AG08396 (cell line): ENCODE data around the gene ACIN1.

Experiments used
- DNase-seq: peaks from one replicate; pipeline ENCODE4 v3.0.0; 2012; ENCODE audit warnings: low spot score, mixed read lengths

The ACIN1 gene

DNA sequence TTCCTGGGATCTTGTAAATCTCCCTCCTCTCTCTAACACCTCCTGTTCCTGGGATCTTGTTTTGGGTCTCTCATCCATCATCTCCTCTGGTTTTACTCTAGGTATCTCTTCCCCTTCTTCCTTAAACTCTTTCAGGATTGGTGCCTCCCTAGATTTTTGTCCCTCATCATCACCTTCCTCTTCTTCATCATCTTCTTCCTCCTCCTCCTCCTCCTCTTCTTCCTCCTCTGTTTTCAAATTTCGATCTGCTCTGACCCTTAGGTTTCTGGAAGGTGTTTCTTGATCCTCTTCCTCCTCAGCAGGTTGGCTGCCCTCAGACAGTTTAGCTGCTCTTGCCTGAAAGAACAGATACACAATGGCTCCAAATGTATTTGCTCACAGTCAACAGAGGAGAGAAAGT lies 14.5 kb downstream of the ACIN1 start:
- no peak for DNase-seq

DNA sequence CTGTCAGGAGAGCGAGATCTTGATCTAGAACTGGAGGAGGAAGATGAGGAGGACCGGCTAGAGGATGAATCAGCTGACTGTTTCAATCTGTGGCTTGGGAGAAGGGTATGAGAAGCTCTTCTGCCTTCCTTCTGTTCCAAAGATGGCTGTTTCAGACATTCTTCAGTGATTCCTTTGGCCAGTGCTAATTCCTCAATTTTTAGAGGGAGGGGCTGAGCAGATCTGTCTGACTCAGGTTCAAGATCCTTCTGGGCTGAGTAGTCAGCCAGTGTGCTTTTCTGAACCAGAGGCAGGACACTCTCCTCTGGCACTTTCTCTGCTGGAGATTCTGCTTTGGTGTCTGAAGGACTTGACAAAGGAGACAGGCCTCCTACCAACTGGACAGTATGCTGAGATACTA lies 15.2 kb downstream of the ACIN1 start:
- no peak for DNase-seq

DNA sequence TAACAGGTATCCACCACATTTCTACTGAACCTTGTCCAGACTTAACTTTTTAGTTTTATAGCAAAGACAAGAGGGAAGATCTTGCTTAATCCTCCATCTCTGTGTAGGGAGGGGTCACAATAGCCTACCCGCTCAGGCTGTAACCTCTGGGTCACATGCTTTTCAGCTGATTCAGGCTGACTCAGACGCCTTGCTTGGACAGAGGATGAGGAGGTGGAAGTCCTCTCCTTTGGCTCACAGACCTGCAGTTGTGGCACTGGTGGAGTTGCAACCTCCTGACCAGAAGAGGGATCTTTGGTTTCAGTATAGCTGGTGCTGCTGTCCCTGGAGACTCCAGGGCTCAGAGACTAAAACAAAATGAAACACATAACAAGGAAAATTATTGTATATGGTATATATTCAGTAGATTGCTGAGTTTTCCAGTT lies 16.2 kb downstream of the ACIN1 start:
- peak; percentile 83 for DNase-seq

DNA sequence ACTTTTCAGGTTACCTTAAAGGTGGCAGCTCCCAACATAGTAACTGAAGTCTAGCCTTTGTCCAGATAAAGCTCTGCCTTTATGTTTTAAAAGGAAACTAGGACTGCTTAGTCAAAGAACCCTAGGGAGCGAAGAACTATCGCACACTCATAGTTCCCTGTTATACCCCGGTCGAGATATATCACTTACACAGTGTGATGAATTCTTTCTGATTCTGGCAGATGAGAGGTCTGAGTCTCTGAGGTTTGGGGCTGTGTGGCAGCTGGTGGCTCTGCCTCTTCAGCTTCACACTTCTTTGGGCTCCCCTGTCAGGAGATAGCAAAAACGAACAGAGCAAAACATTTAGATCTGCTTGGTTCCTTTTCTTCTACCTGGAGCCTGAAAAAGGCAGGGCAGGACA lies 17.0 kb downstream of the ACIN1 start:
- no peak for DNase-seq

DNA sequence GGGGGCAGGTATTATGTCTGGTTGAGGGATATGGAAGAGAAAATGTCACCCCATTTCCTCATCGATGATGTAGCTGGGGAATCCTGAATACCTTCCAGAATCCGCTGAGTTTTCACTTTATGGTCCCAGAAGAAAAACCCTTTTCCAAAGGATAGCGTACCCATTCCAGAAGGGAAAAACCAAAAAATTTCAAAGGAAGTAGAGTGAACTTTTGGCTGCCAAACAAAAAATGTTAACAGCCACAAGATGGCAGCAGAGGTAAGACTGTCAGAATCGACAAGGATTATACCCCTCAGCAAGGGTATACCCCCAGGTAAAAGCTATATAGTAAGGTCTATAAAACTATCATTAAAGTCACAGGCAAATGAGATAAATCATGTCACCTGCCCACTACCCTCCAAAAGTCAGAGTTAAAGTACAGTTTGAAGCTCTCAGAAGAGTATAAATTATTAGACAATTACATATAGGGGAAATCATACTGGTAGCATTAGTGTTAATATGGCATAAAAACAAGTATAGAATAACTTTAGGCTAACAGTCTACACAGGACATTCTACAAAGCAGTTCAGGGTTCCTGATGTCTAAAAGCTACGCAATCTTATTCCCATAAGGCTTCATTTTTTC lies 18.0 kb downstream of the ACIN1 start:
- no peak for DNase-seq

DNA sequence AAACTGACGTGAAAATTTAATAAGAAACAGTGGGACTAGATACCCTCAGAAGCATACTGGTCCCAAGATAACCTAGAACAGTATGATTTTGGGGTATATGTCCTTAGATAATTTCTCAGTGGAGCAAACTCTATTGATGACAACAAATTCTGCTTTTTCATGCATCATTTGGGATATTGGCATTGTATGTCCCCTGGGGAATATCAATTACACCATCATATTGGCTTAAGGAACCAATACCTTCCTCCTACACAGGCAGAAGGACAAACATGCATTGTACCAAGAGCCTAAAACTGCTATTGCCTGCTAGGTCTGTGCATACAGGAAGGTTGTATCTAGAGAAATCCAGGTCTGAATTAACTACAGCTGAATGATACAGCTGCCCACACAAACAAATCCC lies 20.0 kb downstream of the ACIN1 start:
- DNase-seq, result no peak

DNA sequence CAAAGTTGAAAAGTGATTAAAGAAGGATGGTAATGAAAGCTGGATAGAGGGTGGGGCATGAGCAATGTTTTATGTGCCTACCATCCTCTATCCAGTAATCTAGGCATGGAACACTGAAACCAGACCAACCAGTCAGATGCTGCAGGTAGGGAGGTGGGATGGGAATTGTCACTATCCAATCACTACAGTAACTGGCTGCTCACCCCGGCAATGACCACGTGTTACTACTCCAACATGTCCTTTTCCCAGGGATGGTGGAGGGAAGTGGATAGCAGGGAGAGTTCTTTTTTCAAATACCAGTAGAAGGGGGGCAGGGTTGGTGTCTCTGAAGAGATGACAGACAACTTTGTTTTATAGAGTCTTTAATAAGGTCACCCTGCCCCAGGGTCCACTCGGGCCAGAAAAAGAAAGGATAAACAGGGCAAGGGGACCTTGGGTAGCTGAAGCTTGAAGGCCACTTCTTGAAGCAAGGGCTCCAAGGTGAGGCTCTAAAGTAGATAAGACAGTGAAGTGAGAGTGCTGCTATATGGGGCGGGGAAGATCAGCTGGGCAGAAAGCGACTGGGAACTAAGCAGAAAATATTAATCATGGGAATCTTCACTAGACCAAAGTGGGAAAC lies 22.9 kb downstream of the ACIN1 start:
- peak; percentile 2 for DNase-seq

DNA sequence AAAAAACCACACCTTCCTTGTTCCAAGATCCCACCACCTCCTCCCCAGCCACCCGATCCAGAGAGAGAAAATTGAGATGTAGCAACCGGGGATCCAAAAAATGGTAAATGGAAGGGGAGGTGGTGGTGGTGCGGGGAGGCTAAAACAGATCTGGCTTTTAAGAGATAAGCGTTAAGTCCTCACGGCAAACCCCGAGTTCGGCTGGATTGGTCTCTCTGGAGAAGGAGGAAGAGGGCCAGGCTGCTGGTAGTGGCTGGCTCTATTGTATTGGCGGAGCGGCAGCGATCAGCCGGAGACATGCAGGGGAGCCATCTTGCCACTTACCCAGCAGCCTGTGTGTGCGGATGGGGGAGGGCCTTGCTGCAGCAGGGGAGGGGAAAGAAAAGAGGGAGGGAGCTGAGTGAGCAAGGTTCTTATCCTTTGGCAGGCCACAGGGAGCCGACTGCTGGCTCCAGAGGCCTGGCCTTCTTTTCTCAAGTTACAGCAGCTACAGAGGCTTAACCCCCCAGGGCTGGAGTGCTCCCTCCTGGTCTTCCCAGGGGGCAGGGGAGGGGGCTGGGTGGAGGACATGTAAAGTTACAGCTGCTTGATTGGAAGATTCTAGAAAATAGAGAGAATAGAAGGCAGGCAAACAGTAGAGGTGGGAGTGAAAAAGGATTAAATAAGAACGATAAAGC lies 23.6 kb downstream of the ACIN1 start:
- DNase-seq, result peak; percentile 90

DNA sequence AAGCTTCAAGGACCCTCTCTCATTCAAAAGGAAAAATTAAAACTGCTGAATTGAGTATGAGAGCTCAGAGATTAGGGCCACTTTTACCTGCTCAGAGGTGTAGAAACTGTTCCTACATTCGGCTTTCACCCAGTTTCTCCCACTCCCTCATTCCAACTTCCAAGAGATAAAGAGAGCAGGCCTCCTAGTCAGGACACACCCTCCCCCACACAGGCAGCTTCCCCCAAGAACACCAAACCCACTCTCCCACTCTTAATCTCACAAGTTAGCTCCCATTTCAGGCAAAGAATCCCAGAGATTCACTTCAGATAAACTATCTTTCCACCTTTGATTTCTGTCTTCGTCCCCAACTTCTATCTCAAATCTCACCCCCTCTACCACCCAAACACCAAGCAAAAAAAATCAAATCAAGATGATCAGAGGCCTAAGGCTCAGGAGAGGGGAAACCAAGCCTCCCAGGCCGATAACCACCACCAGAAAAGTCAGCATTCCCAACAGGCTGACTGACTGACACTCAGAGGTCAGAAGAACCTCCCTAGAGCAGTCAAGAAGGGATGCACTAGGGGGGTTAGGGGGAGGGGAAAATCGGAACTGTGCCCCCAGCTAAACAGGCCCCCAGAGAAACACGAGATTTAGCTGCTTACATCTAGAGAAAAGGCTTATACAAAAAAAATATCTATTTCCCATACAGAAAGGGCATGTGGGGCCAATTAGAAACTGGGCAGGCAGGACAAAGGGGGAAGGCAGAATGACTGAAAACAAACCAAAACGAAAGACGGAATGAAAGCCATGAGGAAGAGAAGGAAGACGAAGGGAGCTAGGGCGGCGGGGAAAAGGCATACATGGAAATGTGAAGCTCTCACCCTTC lies 24.4 kb downstream of the ACIN1 start:
- DNase-seq, result peak; percentile 27

DNA sequence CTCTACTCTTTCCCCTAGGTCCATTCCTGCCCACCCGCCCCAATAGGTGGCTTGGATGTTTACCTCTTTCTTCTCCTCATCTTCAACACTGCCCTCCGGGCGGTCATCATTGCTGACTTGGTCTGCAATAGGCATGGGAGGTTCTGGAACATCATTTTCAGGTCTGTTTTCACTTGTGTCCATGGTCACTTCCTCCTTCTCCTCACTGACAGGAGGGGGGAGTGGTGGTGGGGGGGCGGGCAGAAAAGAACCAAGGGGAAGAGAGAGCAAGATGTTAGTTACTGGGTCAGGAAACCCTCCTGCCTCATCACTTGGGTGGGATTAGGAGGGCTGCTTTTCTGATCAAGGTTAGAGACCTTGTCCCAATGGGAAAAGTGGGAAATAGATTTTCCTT lies 25.5 kb downstream of the ACIN1 start:
- DNase-seq, result peak; percentile 2

DNA sequence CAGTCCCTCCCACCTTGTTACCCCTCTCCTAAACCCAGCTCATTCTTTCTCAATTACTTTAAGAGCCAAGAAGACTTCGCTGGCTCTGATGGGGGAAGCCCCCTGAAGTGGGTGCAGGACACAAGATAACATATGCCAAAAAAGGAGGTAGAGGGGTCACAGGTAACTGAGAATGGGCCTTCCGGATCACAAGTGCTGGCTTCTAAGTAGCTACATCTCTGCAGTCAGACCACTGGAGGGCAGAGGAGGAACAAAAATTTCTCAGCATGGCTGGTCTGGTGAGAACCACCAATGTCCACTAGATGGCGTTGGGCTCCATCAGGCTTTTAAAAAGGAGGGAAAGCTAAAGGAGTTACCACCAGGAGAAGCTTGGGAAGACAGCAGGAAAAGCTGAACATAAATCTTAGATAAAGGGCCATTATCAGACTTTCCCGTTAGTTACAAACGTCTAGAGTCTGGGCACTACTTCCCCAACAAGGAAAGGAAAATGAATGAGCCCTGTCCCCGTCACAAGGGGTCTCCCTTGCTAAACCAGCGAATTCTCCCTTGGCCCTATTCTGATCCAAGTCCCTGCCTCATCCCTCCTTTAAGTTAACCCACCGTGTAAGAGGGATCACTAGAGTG lies 26.0 kb downstream of the ACIN1 start:
- peak; percentile 89 for DNase-seq

DNA sequence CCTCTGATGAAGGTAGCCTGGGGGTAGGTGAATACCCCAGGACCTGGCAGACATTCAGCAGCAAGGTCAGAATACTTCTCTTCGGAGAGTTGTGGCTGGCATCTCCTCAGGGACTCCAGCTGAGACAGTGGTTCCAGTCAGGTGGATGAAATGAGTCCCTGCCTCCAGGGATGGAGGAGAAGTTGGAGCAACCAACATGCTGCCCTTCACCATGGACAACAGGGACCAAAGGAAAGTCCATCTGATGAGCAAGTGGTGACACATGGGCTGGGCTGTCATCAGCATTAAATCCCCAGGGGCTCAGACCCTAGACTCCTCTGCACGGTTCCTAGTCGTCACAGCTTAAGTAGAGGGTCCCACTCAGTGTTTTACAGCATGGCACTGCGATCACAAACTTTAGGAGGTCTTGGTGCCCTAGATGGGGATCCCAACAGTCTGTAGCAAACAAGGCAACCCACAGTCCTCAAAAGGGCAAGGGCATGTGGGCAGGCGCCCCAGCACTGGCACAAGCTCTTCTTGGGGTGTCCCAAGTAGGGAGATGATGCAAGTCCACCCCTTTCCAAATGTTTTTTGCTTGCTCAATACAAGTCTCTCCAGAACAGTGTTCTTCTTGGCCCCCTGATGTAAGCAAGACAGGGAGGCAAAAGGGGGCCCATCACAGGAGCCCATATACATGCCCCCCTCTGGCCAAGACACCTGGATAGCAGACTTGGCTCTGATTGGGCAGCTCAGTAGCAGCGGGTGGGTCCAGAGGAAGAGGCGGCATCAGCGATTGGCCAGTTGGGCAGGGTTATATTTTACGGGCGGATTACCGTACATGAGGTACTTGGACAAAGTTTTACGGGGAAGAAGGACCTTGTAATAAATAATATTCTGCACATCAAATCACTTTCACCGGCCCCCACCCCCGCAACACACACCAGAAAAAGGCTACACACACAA lies 26.8 kb downstream of the ACIN1 start:
- DNase-seq, result peak; percentile 34

DNA sequence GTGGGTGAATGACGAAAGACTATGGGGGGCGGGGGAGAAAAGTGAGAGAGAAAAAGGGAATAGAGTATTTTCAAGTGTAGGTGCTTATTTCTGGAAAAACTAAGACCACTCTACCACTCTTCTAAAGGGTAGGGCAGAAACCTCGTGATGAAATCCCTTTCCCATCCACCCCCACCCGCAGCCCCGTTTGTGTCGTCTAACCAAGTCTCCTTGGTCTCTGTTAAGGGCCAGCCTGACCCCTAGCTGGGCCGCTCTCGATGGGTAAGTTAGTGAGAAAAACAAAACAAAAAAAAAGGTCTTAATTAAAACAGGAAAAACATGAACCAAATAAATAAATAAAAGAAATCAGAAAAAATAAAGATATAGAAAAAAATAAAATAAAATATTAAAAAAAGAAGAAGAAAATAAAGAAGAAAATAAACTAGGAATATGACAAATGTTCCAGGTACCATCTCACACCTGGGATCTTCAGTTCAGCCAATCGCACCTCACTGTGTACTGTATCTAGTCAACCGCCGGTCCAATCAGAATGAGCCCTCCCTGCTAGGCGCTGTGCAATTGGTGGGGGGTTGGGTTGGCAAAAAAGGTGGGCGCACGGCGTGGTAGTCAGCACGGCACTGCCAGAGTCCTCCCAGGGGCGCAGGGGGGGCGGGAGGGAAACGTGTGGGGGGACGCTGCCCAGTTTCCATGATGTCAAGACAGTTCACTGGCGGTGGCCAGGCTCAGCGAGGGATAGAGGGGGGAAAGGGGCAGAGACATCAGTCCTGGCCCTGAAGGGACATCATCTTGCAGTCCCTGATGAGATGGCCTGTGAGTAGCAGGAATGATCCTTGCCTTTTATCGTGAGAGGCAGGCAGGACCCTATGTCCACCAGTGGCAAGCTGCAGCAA lies 27.8 kb downstream of the ACIN1 start:
- DNase-seq, result no peak

DNA sequence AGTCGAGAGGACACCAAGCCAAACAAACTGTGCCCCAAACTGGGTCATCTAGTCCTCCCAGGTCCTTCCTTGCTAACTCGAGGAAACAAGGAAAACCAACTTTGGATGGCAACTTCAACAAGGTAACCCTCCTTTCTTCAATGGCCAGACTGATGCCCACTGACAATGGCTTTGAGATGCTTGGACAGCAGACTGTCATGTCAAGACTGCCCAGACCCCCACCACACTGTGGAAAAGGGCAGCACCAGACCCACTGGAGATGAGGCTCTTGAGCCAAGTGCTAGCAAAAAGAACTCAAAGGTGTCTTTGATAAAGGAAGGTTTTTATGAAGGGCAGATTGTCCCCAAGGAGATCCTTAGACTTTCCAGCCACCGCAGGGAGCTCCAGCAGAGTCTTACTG lies 28.6 kb downstream of the ACIN1 start:
- DNase-seq, result no peak

DNA sequence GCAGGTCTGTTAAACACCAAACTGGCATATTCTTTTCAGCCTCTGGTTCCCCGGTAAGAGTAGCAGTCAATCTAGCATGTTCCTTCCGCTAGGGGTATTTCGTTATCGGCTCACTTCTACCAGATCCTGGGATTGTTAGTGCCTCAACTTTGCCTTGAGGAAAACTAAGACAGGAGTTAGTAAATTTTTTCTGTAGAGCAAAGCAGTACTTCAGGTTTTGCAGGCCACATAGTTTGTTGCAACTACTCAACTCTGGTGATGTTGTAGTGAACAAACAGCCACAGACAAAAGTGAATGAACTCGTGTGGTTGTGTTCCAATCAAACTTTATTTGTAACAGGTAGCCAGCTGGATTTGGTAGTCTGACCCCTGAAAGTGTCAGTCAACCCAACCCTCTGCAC lies 31.3 kb downstream of the ACIN1 start:
- DNase-seq, result no peak

DNA sequence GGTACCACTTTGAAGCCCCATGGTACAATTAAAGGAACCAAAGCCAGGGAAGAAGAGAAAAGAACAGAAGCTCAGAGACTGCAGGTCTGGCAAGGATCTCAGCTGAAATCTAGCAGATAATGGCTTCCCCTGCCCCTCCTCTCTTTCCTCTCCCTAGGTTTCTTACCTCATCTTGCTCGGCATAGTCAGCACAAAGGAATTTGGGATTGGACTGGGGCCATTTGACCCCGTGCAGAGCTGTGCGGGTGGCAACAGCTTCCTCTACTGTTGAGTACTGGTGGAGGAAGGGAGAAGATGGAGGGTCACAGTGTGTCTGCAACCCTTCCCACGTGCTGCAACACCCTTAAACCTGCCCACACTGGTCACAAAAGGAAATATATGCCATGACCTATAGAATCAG lies 32.9 kb downstream of the ACIN1 start:
- DNase-seq, result peak; percentile 91

DNA sequence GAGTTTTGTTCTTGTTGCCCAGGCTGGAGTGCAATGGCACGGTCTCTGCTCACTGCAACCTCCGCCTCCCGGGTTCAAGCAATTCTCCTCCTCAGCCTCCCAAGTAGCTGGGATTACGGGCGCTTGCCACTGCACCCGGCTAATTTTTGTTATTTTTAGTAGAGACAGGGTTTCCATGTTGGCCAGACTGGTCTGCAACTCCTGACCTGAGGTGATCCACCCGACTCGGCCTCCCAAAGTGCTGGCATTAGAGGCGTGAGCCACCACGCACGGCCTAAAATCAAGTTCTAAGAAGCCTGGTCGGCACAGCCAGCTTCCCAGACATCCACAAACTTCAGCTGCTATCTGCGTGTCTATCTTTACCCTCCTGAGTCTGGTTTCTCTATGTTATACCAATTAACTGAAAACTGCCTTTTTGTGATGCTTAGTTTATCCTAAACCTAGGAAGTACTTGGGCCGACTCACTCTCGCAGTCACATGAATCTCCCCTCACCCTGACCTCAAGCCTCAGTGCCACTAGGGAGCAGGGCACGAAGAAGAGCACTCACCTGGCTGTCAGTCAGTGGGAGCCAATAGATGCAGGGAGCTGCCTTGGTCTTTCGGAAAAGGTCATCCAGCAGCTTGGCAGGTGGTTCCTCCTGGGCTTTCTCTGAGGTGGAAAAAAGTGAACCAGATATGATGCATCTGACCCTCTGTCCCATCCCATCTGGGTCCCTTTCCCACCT lies 34.2 kb downstream of the ACIN1 start:
- no peak for DNase-seq

DNA sequence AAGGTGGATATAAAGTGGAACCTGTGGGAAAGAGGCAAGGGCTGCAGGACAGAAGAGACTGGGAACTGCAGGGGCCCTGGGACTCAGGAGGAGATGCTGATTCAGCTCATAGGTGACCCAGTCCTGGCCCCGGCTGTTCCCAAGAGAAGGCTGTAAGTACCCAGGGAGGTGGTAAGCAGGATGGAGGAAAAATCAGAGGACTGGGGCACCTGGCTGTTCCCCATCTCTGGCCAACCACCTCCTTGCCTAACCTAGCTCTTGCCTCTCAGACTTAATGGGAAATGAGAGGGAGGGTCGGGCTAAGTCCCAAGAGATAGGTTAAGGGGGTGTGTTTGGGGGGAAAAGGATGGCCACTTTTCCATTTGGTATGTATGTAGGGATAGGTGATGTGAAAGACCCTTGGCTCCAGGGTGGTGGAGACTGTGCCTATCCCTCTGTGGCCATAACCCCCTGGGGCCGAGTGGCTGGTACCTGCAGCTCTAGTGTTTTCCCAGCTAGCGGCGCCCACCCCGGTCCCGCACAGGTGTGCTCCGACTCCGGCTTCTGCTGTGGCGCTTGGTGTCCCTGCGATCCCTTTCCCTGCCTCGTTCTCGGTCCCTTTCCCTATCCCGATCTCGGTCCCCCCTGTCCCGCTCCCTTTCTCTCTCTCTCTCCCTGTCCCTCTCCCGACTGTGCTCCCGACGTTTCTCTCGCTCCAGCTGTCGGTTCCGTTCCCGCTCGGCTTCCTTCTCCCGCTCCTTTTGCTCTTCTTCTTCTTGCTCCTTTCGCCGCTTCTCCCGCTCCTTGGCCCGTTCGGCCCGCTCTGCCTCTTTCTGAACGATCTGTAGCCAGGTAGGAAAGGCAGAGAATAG lies 36.1 kb downstream of the ACIN1 start:
- DNase-seq, result no peak
